Trophoblast cell (in vitro differentiated cells and primary cell): ENCODE results near the gene PSMD13.

ENCODE experiments used
- DNase-seq, 2 donors: peaks; one replicate each; pipeline ENCODE4 v3.0.0-alpha.2; 2016
- H2AFZ ChIP-seq: 2 replicates; pipeline ENCODE4 v1.6.1; 2013; ENCODE audit warnings: low read length, moderate library complexity, mild to moderate bottlenecking; ENCODE audit not compliant: insufficient read depth, poor library complexity
- H2AK5ac ChIP-seq: 2 replicates; pipeline ENCODE4 v1.6.1; 2013; ENCODE audit warnings: mild to moderate bottlenecking, low read length
- H2BK120ac ChIP-seq: 2 replicates; pipeline ENCODE4 v1.6.1; 2013; ENCODE audit warnings: low read length, mild to moderate bottlenecking, moderate library complexity; ENCODE audit not compliant: insufficient read depth, poor library complexity
- H2BK12ac ChIP-seq: 2 replicates; pipeline ENCODE4 v1.6.1; 2013; ENCODE audit warnings: mild to moderate bottlenecking, low read length, moderate library complexity
- H2BK5ac ChIP-seq: 2 replicates; pipeline ENCODE4 v1.6.1; 2013; ENCODE audit warnings: low read length, low read depth, moderate library complexity, mild to moderate bottlenecking; ENCODE audit not compliant: poor library complexity
- H3K14ac ChIP-seq: 2 replicates; pipeline ENCODE4 v1.6.1; 2013; ENCODE audit warnings: mild to moderate bottlenecking, low read length
- H3K18ac ChIP-seq: 2 replicates; pipeline ENCODE4 v1.6.1; 2013; ENCODE audit warnings: mild to moderate bottlenecking, low read length
- H3K23ac ChIP-seq: 2 replicates; pipeline ENCODE4 v1.6.1; 2013; ENCODE audit warnings: low read length
- H3K27ac ChIP-seq: 2 replicates; pipeline ENCODE4 v1.5.1; 2013; ENCODE audit warnings: low read depth, mild to moderate bottlenecking, inconsistent platforms, low read length, moderate library complexity
- H3K27me3 ChIP-seq: 2 replicates; pipeline ENCODE4 v1.6.1; 2013; ENCODE audit warnings: inconsistent platforms, mild to moderate bottlenecking, low read length, moderate library complexity; ENCODE audit not compliant: insufficient read depth
- H3K36me3 ChIP-seq, 2 experiments: 1 replicate in 1 of 2; 2 replicates in 1 of 2; pipeline ENCODE4 v1.6.1; 2013; ENCODE audit warnings: low read length in 2 of 2, mild to moderate bottlenecking in 2 of 2, moderate library complexity in 1 of 2; ENCODE audit not compliant: insufficient read depth in 2 of 2, control insufficient read depth in 1 of 2
- H3K4ac ChIP-seq: 2 replicates; pipeline ENCODE4 v1.6.1; 2013; ENCODE audit warnings: low read depth, mild to moderate bottlenecking, low read length, moderate library complexity
- H3K4me1 ChIP-seq, 2 experiments: 1 replicate in 1 of 2; 2 replicates in 1 of 2; pipeline ENCODE4 v1.6.1; 2013; ENCODE audit warnings: low read length in 2 of 2, mild to moderate bottlenecking in 2 of 2, moderate library complexity in 1 of 2; ENCODE audit not compliant: insufficient read depth in 2 of 2, control insufficient read depth in 1 of 2
- H3K4me2 ChIP-seq: 2 replicates; pipeline ENCODE4 v1.6.1; 2013; ENCODE audit warnings: inconsistent platforms, mild to moderate bottlenecking, low read length, moderate library complexity
- H3K4me3 ChIP-seq: 2 replicates; pipeline ENCODE4 v1.5.1; 2013; ENCODE audit warnings: mild to moderate bottlenecking, low read depth, low read length, inconsistent platforms
- H3K79me1 ChIP-seq: one replicate; pipeline ENCODE4 v1.6.1; 2013; ENCODE audit warnings: low read length
- H3K79me2 ChIP-seq: 2 replicates; pipeline ENCODE4 v1.6.1; 2013; ENCODE audit warnings: low read length, mild to moderate bottlenecking; ENCODE audit not compliant: control insufficient read depth, insufficient read depth, poor library complexity
- H3K9ac ChIP-seq: 2 replicates; pipeline ENCODE4 v1.6.1; 2013; ENCODE audit warnings: mild to moderate bottlenecking, low read length
- H3K9me3 ChIP-seq: 2 replicates; pipeline ENCODE4 v1.6.1; 2013; ENCODE audit warnings: low read depth, mild to moderate bottlenecking, control low read depth, inconsistent platforms, low read length; ENCODE audit not compliant: insufficient read depth
- H4K12ac ChIP-seq: 2 replicates; pipeline ENCODE4 v1.6.1; 2013; ENCODE audit warnings: low read depth, mild to moderate bottlenecking, low read length, moderate library complexity
- H4K8ac ChIP-seq: 2 replicates; pipeline ENCODE4 v1.6.1; 2013; ENCODE audit warnings: low read depth, mild to moderate bottlenecking, low read length, moderate library complexity
- H4K91ac ChIP-seq: one replicate; pipeline ENCODE4 v1.6.1; 2013; ENCODE audit warnings: low read depth, mild to moderate bottlenecking, low read length, moderate library complexity
- WGBS: extraction: QIAGEN DNeasy Blood & Tissue Kit; methylation state at CpG from one replicate; pipeline ENCODE4 v1.1.7; 2013; ENCODE audit warnings: missing lambda C conversion rate; ENCODE audit not compliant: insufficient read length, insufficient coverage; ENCODE audit errors: extremely low coverage; 5-methylcytosine and 5-hydroxymethylcytosine counted together

Gene PSMD13

DNA sequence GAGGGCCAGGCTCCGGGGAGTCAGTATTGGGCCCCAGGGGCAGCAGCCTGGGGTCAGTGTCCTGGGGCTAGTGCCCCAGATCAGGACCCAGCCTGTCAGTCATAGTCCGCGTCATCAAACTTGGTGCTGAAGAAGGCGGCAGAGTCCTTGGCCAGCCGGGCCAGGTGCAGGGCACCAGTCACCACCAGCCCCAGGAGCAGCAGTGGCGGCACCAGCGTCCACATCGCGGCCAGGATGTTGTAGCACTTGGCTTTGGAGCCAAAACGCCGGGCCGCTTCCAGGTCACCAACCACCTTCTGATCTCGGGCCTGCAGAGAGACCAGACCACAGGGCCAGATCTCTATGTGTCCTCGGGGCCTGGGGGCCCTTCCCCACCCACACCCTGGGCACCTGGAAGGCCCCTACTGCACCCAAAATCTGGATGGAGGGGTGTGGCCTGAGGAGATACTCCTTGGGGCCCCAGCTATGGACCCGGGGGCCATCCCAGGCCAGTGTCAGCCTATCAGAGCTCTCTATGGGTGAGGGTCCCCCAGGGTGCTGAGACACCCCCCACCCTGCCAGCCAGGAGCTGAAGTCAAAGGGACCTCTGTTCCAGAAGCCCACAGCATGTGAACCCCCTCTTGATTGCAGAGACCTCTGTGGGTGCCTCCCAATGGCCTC lies 61.8 kb downstream of the PSMD13 start:
- H2AK5ac ChIP-seq: no peak overlapping the region
- H3K79me1 ChIP-seq: no peaks in the 10 kb centered on the region
- H3K9me3 ChIP-seq: no peaks in the 10 kb centered on the region
- H4K8ac ChIP-seq: no peak overlapping the region
- H3K4me1 ChIP-seq: peaks cover 4% of the 10 kb centered on the region in 2 experiments
- no peak overlapping the region for H3K9ac ChIP-seq
- no peak overlapping the region for H3K4me2 ChIP-seq
- H3K27ac ChIP-seq: no peak overlapping the region
- no peak overlapping the region for H3K23ac ChIP-seq
- no peak overlapping the region for H2BK120ac ChIP-seq
- WGBS: no CpG with 5 or more reads among the region's 15 CpGs
- H3K36me3 ChIP-seq: peaks cover 12 to 17% of the 10 kb centered on the region in 2 experiments
- H3K27me3 ChIP-seq: no peaks in the 10 kb centered on the region
- no peak overlapping the region for H2BK12ac ChIP-seq
- no peak overlapping the region for H3K14ac ChIP-seq
- no peak overlapping the region for H2AFZ ChIP-seq
- no peak overlapping the region for H3K4me3 ChIP-seq
- H3K18ac ChIP-seq: no peak overlapping the region
- no peak overlapping the region for H2BK5ac ChIP-seq
- no peaks in the 10 kb centered on the region for H3K79me2 ChIP-seq
- no peak for DNase-seq
- H4K12ac ChIP-seq: no peak overlapping the region
- H3K4ac ChIP-seq: no peak overlapping the region
- H4K91ac ChIP-seq: no peak overlapping the region

DNA sequence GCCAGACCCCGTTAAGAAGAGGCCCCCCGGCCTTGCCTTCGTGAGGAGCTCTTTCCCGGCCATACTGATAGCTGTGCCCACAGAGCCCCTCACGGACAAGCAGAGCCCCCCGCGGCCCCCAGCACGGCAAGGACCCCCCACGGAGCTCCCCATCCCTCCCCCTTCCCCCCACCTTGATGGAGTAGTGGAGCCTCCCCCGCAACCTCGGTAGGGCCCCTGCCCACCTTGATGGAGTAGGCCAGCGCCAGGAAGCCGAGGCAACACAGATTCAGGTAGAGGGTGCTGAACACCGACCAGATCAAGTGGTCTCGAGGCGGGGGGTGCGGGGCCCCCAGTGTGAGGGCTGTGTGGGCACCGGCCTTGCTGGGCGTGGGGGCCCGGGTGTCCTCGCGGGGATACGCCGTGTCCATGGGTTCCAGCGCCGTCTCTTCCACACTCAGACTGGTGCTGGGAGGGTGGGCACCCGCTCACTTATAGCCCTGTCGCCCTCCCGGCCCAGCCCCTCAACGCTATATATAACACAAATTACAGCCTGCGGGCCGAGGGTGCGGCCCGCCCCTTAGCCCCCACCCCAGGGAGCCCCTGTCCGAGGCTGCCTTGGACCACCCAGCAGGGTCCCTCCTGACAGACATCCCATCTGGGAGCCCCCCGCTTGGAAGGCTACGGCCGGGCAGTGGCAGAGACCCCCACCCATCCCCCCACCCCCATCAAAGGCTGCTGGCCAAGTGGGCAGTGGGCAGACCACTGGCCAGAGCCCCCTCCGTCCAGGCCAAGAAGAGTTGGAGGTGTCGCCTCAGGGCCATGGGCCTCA lies 62.5 kb downstream of the PSMD13 start, which contains the start of gene IFITM5:
IFITM5 (minus strand) TSS at position 446 of the 811 bp plus-strand sequence; CDS start at position 410, 36 bp downstream.
- no peak within 1 kb of the TSS for H2AK5ac ChIP-seq
- H3K14ac ChIP-seq: no peak within 1 kb of the TSS
- peaks cover 5 to 13% of the 10 kb centered on the region in 2 experiments for H3K36me3 ChIP-seq
- DNase-seq: no peak
- no peak within 1 kb of the TSS for H3K4ac ChIP-seq
- H3K18ac ChIP-seq: no peak within 1 kb of the TSS
- H2BK12ac ChIP-seq: no peak within 1 kb of the TSS
- no peak within 1 kb of the TSS for H3K4me2 ChIP-seq
- H2BK5ac ChIP-seq: no peak within 1 kb of the TSS
- H3K79me2 ChIP-seq: no peaks in the 10 kb centered on the region
- H3K79me1 ChIP-seq: no peaks in the 10 kb centered on the region
- H3K4me1 ChIP-seq: peaks cover 4% of the 10 kb centered on the region in 2 experiments
- no peak within 1 kb of the TSS for H3K9ac ChIP-seq
- no CpG with 5 or more reads among the region's 40 CpGs for WGBS
- no peaks in the 10 kb centered on the region for H3K27me3 ChIP-seq
- H4K12ac ChIP-seq: no peak within 1 kb of the TSS
- no peaks in the 10 kb centered on the region for H3K9me3 ChIP-seq
- H3K27ac ChIP-seq: no peak within 1 kb of the TSS
- H3K4me3 ChIP-seq: no peak within 1 kb of the TSS
- no peak within 1 kb of the TSS for H2AFZ ChIP-seq
- no peak within 1 kb of the TSS for H3K23ac ChIP-seq
- no peak within 1 kb of the TSS for H2BK120ac ChIP-seq
- H4K91ac ChIP-seq: no peak within 1 kb of the TSS
- no peak within 1 kb of the TSS for H4K8ac ChIP-seq

DNA sequence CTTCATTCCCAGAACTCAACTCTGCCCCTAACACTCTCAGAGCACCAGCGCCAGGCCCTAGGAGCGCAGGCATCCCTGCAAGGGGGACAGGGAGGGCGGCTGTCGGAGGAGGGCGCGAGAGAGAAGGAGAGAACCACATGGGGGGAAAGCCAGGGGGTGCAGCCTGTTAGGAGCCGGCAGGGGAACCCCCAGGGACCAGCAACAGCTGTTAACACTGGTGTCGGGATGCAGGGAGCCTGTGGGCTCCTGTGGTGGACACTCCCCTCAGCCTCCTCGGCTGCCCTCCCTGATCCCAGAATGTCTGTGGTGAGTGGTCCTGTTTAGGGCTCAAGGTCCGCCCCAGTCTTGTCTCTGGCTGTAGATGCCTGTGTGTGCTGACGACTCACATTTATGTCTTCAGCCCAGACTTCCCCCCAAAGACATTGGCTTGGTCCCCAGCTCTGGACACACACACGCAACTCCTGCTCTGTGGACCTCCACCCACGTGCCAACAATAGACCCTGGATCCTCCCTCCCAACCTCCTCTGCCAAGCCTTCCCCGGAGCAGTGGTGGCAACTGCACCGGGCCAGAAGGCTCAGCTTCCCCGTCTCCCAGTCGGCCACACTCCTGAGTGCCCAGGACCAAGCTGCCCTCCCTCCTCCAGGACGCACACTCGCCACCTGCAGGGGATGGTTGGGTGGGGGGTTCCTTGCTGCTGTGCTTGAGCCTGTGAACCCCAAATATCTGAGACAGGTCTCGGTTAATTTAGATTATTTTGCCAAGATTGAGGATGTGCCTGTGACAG lies 63.4 kb downstream of the PSMD13 start:
- H2BK5ac ChIP-seq: no peak overlapping the region
- H3K4me3 ChIP-seq: no peak overlapping the region
- no peak overlapping the region for H2AK5ac ChIP-seq
- H4K91ac ChIP-seq: no peak overlapping the region
- no peak overlapping the region for H4K12ac ChIP-seq
- H2BK120ac ChIP-seq: no peak overlapping the region
- DNase-seq: no peak
- WGBS: no CpG with 5 or more reads among the region's 20 CpGs
- peaks cover 4% of the 10 kb centered on the region in 2 experiments for H3K4me1 ChIP-seq
- no peak overlapping the region for H2AFZ ChIP-seq
- no peak overlapping the region for H2BK12ac ChIP-seq
- H4K8ac ChIP-seq: no peak overlapping the region
- H3K18ac ChIP-seq: no peak overlapping the region
- no peak overlapping the region for H3K4ac ChIP-seq
- H3K4me2 ChIP-seq: no peak overlapping the region
- no peak overlapping the region for H3K9ac ChIP-seq
- H3K79me1 ChIP-seq: no peaks in the 10 kb centered on the region
- H3K36me3 ChIP-seq: peaks cover 0 to 6% of the 10 kb centered on the region in 2 experiments
- no peaks in the 10 kb centered on the region for H3K27me3 ChIP-seq
- H3K23ac ChIP-seq: no peak overlapping the region
- no peak overlapping the region for H3K27ac ChIP-seq
- no peaks in the 10 kb centered on the region for H3K79me2 ChIP-seq
- no peaks in the 10 kb centered on the region for H3K9me3 ChIP-seq
- no peak overlapping the region for H3K14ac ChIP-seq
